ENCODE measurements around the gene GSG1L.

GSG1L gene

GRCh38 chr16:27773344-27773743, 290.2 kb downstream of the GSG1L start:
- TF ChIP-seq ZBTB7A (IDR thresholded peaks at IDR 0.05; ENCODE audit: low read depth) (no peak), NFIC (IDR thresholded peaks at IDR 0.05) (no peak), EGR1 (IDR thresholded peaks at IDR 0.05) (no peak), USF1 (IDR thresholded peaks at IDR 0.05) (no peak), TEAD4 (IDR thresholded peaks at IDR 0.05) (no peak), TAF1 (IDR thresholded peaks at IDR 0.05; ENCODE audit: low read depth) (no peak), RAD21 (IDR thresholded peaks at IDR 0.05; ENCODE audit: low read depth) (no peak), CREB1 (IDR thresholded peaks at IDR 0.05; ENCODE audit: low read depth) (no peak), MAX (IDR thresholded peaks at IDR 0.05) (no peak), CEBPB (IDR thresholded peaks at IDR 0.05) (no peak), TCF12 (IDR thresholded peaks at IDR 0.05; ENCODE audit: low read depth) (no peak)

- TF ChIP-seq ZBTB7A (IDR thresholded peaks at IDR 0.05; ENCODE audit: low read depth) (no peak), EGR1 (IDR thresholded peaks at IDR 0.05) (no peak), TEAD4 (IDR thresholded peaks at IDR 0.05) (no peak), EP300 (IDR thresholded peaks at IDR 0.05; ENCODE audit: borderline replicate concordance) (no peak), TAF1 (IDR thresholded peaks at IDR 0.05; ENCODE audit: low read depth) (no peak), TCF12 (IDR thresholded peaks at IDR 0.05; ENCODE audit: low read depth) (no peak), MAX (IDR thresholded peaks at IDR 0.05) (no peak), FOXM1 (IDR thresholded peaks at IDR 0.05; ENCODE audit: borderline replicate concordance, low read depth) (no peak), YY1 (IDR thresholded peaks at IDR 0.05; ENCODE audit: low read depth) (no peak), CEBPB (IDR thresholded peaks at IDR 0.05) (no peak), CREB1 (IDR thresholded peaks at IDR 0.05; ENCODE audit: low read depth) (no peak), NFIC (IDR thresholded peaks at IDR 0.05) (no peak), REST (IDR thresholded peaks at IDR 0.05; ENCODE audit: low read depth) (no peak), USF1 (IDR thresholded peaks at IDR 0.05) (no peak), RAD21 (IDR thresholded peaks at IDR 0.05; ENCODE audit: low read depth) (no peak)
Observed at GRCh38 chr16:27772093-27772825, 291.3 kb downstream of the GSG1L start.

- TF ChIP-seq CEBPB (IDR thresholded peaks at IDR 0.05) (no peak), NFIC (IDR thresholded peaks at IDR 0.05) (peak; percentile 36; the same call in 1 of the 2 replicates), YY1 (IDR thresholded peaks at IDR 0.05; ENCODE audit: low read depth) (no peak), ZBTB7A (IDR thresholded peaks at IDR 0.05; ENCODE audit: low read depth) (0 out of 2 replicates have a peak, but pooled peaks have one; percentile 31), MAX (IDR thresholded peaks at IDR 0.05) (0 out of 2 replicates have a peak, but pooled peaks have one; percentile 25)
Observed at GRCh38 chr16:27771201-27771910, 292.2 kb downstream of the GSG1L start.

GRCh38 chr16:27770271-27771196, 293.0 kb downstream of the GSG1L start:
- TF ChIP-seq TCF12 (IDR thresholded peaks at IDR 0.05; ENCODE audit: low read depth) (no peak), ZBTB7A (IDR thresholded peaks at IDR 0.05; ENCODE audit: low read depth) (0 out of 2 replicates have a peak, but pooled peaks have one; percentile 4), TEAD4 (IDR thresholded peaks at IDR 0.05) (no peak), EP300 (IDR thresholded peaks at IDR 0.05; ENCODE audit: borderline replicate concordance) (no peak)

- TF ChIP-seq TEAD4 (IDR thresholded peaks at IDR 0.05) (peak; percentile 97), YY1 (IDR thresholded peaks at IDR 0.05; ENCODE audit: low read depth) (no peak), REST (IDR thresholded peaks at IDR 0.05; ENCODE audit: low read depth) (no peak), NFIC (IDR thresholded peaks at IDR 0.05) (peak; percentile 95), MAX (IDR thresholded peaks at IDR 0.05) (peak; percentile 74), CREB1 (IDR thresholded peaks at IDR 0.05; ENCODE audit: low read depth) (no peak), CEBPB (IDR thresholded peaks at IDR 0.05) (peak; percentile 54; the same call in 1 of the 2 replicates), EGR1 (IDR thresholded peaks at IDR 0.05) (peak; percentile 21; the same call in 1 of the 2 replicates), RAD21 (IDR thresholded peaks at IDR 0.05; ENCODE audit: low read depth) (no peak; the same call in none of the 2 replicates), USF1 (IDR thresholded peaks at IDR 0.05) (peak; percentile 88), FOXM1 (IDR thresholded peaks at IDR 0.05; ENCODE audit: borderline replicate concordance, low read depth) (peak; percentile 93), EP300 (IDR thresholded peaks at IDR 0.05; ENCODE audit: borderline replicate concordance) (peak; percentile 96), TAF1 (IDR thresholded peaks at IDR 0.05; ENCODE audit: low read depth) (no peak), ZBTB7A (IDR thresholded peaks at IDR 0.05; ENCODE audit: low read depth) (peak; percentile 90), TCF12 (IDR thresholded peaks at IDR 0.05; ENCODE audit: low read depth) (peak; percentile 97)
Observed at GRCh38 chr16:27769561-27770255, 293.8 kb downstream of the GSG1L start.
